Left lung (tissue), 10 donors: ENCODE measurements around the gene HRH3. TPM values are rescaled to one million over a fixed set of nuclear protein-coding genes. Genes with fewer than 3 reads are reported as not detected.

Source experiments
- ATAC-seq: fragments of 200-7000 bp; cut with Tn5 transposase; one replicate; pipeline ENCODE4 v1.9.1; 2020; ENCODE audit warnings: moderate library complexity
- DNase-seq, 4 donors: peaks; one replicate each; pipeline ENCODE4 v3.0.0-alpha.2; 2013 to 2020
- H3K27ac ChIP-seq, 2 donors: fragments of 200-600 bp; sonication (generic) in 1 of 2; one replicate each; pipeline versions ENCODE4 v1.5.0 to v1.8.0; 2020 to 2021
- H3K27me3 ChIP-seq, 2 donors: fragments of 200-600 bp; sonication (generic) in 1 of 2; one replicate each; pipeline versions ENCODE4 v1.5.0 to v1.8.0; 2020 to 2021
- H3K36me3 ChIP-seq, 2 donors: fragments of 200-600 bp; sonication (generic) in 1 of 2; one replicate each; pipeline versions ENCODE4 v1.5.0 to v1.8.0; 2020 to 2021
- H3K4me1 ChIP-seq, 2 donors: fragments of 200-600 bp; one replicate each; pipeline ENCODE4 v1.8.0; 2021
- H3K4me3 ChIP-seq, 2 donors: fragments of 200-600 bp; sonication (generic) in 1 of 2; one replicate each; pipeline versions ENCODE4 v1.5.0 to v1.8.0; 2020 to 2021; ENCODE audit warnings: mild to moderate bottlenecking in 1 of 2
- H3K9me3 ChIP-seq, 2 donors: fragments of 200-600 bp; sonication (generic) in 1 of 2; one replicate each; pipeline versions ENCODE4 v1.5.0 to v1.8.0; 2020 to 2021
- CTCF ChIP-seq, 2 donors: fragments of 200-600 bp; sonication (generic) in 1 of 2; IDR thresholded peaks; one replicate each; pipeline versions ENCODE4 v1.5.0 to v1.8.0; 2021; ENCODE audit warnings: antibody characterized with exemption in 2 of 2
- intact Hi-C, 2 donors: fragments of 100-400 bp; cut with DNase I; formaldehyde crosslinking; loops; one replicate each; pipeline versions ENCODE4 v1.11.2 to v1.14.2; 2022
- polyA plus RNA-seq, 6 donors: library from polyadenylated mRNA; unstranded; fragments of 120-200 nt; gene quantifications; one replicate each; pipeline ENCODE4 v1.2.1, GENCODE V29; 2013; ENCODE audit not compliant: insufficient read length in 6 of 6
- total RNA-seq, 2 donors: library from RNA; stranded (reverse); fragmentation: NEBNext Ultra II Directional; extraction: Animal tissue kit (Norgen Biotek cat#: 25700); gene quantifications; one replicate each; pipeline ENCODE4 v1.2.1, GENCODE V29; 2021
- donor health status: DM: no; HTN: yes; CAD: no.
- donor health status: DM: no; HTN: no; CAD: no.

HRH3 gene
- total and polyA plus RNA-seq, 8 donors, result not detected

GRCh38 chr20:62245911-62246280 is 25.8 kb upstream of the HRH3 start:
- ATAC-seq, result no peak
- DNase-seq, result peak in 1 of 4 donors; percentile 68
- no peak for TF ChIP-seq CTCF (IDR thresholded peaks at IDR 0.05)

GRCh38 chr20:62244644-62245108 is 24.6 kb upstream of the HRH3 start:
- Histone ChIP-seq H3K4me3 (no peak overlapping the region), H3K4me1 (peaks cover 3 to 34% of the 10 kb centered on the region in 2 donors), H3K27me3 (no peaks in the 10 kb centered on the region), H3K27ac (no peak overlapping the region), H3K9me3 (no peaks in the 10 kb centered on the region), H3K36me3 (peaks cover 0 to 27% of the 10 kb centered on the region in 2 donors)
- intact Hi-C loops, result no loop called here
- ATAC-seq (peak; percentile 47), DNase-seq (peak in 1 of 4 donors; percentile 79)
- TF ChIP-seq CTCF (IDR thresholded peaks at IDR 0.05), result no peak

More at GRCh38 chr20:62245911-62246280, 25.8 kb upstream of the HRH3 start:
- H3K27ac ChIP-seq, result no peak overlapping the region
- H3K36me3 ChIP-seq, result peaks cover 0 to 27% of the 10 kb centered on the region in 2 donors
- no peaks in the 10 kb centered on the region for H3K9me3 ChIP-seq
- no peak overlapping the region for H3K4me3 ChIP-seq
- H3K4me1 ChIP-seq, result peaks cover 0 to 23% of the 10 kb centered on the region in 2 donors
- intact Hi-C loops, result no loop called here
- H3K27me3 ChIP-seq, result no peaks in the 10 kb centered on the region

- TF ChIP-seq CTCF (IDR thresholded peaks at IDR 0.05), result no peak
- peak in 1 of 4 donors; percentile 75 for DNase-seq
- peaks cover 9 to 41% of the 10 kb centered on the region in 2 donors for H3K4me1 ChIP-seq
- H3K9me3 ChIP-seq, result no peaks in the 10 kb centered on the region
- no peak overlapping the region for H3K4me3 ChIP-seq
- no peak overlapping the region for H3K27ac ChIP-seq
- no peak for ATAC-seq
- H3K27me3 ChIP-seq, result no peaks in the 10 kb centered on the region
- intact Hi-C loops, result no loop called here
- peaks cover 0 to 27% of the 10 kb centered on the region in 2 donors for H3K36me3 ChIP-seq
Measured at GRCh38 chr20:62243906-62244515, 23.9 kb upstream of the HRH3 start.

GRCh38 chr20:62243106-62243505 is 23.0 kb upstream of the HRH3 start:
- no peak for ATAC-seq
- Histone ChIP-seq H3K4me1 (peaks cover 9 to 42% of the 10 kb centered on the region in 2 donors), H3K4me3 (no peak overlapping the region), H3K36me3 (peaks cover 0 to 27% of the 10 kb centered on the region in 2 donors), H3K9me3 (no peaks in the 10 kb centered on the region), H3K27ac (no peak overlapping the region), H3K27me3 (no peaks in the 10 kb centered on the region)
- peak in 1 of 4 donors; percentile 42 for DNase-seq
- TF ChIP-seq CTCF (IDR thresholded peaks at IDR 0.05), result no peak
- intact Hi-C loops, result no loop called here

GRCh38 chr20:62242176-62242575 is 22.1 kb upstream of the HRH3 start:
- H3K27ac ChIP-seq, result no peak overlapping the region
- no peaks in the 10 kb centered on the region for H3K9me3 ChIP-seq
- no peaks in the 10 kb centered on the region for H3K27me3 ChIP-seq
- H3K4me3 ChIP-seq, result no peak overlapping the region
- intact Hi-C loops, result no loop called here
- TF ChIP-seq CTCF (IDR thresholded peaks at IDR 0.05), result no peak
- no peak for ATAC-seq
- no peak for DNase-seq
- peaks cover 0 to 27% of the 10 kb centered on the region in 2 donors for H3K36me3 ChIP-seq
- peaks cover 9 to 49% of the 10 kb centered on the region in 2 donors for H3K4me1 ChIP-seq
